ENCODE data around the gene PHACTR2.
"Not testable (repeated sequence)": the region's sequence is repeated elsewhere in the genome, so short reads cannot be mapped to it uniquely, and the experiment has no call there.

Gene PHACTR2

GRCh38 chr6:143857651-143858050 lies 179.9 kb downstream of the PHACTR2 start:
- no peak for TF ChIP-seq ZFX (IDR thresholded peaks at IDR 0.05; ENCODE audit: borderline replicate concordance)
- TF ChIP-seq, protein P1, sequence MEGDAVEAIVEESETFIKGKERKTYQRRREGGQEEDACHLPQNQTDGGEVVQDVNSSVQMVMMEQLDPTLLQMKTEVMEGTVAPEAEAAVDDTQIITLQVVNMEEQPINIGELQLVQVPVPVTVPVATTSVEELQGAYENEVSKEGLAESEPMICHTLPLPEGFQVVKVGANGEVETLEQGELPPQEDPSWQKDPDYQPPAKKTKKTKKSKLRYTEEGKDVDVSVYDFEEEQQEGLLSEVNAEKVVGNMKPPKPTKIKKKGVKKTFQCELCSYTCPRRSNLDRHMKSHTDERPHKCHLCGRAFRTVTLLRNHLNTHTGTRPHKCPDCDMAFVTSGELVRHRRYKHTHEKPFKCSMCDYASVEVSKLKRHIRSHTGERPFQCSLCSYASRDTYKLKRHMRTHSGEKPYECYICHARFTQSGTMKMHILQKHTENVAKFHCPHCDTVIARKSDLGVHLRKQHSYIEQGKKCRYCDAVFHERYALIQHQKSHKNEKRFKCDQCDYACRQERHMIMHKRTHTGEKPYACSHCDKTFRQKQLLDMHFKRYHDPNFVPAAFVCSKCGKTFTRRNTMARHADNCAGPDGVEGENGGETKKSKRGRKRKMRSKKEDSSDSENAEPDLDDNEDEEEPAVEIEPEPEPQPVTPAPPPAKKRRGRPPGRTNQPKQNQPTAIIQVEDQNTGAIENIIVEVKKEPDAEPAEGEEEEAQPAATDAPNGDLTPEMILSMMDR (IDR thresholded peaks at IDR 0.05) = no peak
- no peak overlapping the region for H3K27ac ChIP-seq

- no peak for TF ChIP-seq ZFX (IDR thresholded peaks at IDR 0.05; ENCODE audit: borderline replicate concordance)
- TF ChIP-seq, protein P1 (IDR thresholded peaks at IDR 0.05) = no peak
- H3K27ac ChIP-seq = no peak overlapping the region
These were observed 182.3 kb downstream of the PHACTR2 start for GRCh38 chr6:143859891-143860660.

DNA sequence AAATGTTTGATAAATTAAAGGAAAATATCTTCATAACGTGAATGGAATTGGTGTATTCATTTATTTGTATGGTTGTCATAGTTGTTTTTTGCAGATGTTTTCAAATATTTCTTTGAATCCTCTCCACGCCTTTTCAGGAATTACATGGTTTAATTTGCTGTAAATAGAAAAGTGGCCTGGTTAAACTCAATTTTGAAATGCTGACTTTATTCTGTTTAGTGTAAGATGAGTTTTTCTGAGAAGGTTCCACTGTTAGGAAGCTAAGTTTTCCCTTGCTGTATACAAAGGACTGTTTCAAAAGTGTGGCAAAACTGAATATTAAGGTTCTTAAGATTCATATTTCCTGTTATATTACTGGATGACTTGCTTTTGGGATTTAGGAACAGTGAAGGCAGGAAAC lies 186.0 kb downstream of the PHACTR2 start:
- H3K27ac ChIP-seq = no peak overlapping the region
- no peak for TF ChIP-seq ZFX (IDR thresholded peaks at IDR 0.05; ENCODE audit: borderline replicate concordance)
- TF ChIP-seq, protein P1 (IDR thresholded peaks at IDR 0.05) = no peak

DNA sequence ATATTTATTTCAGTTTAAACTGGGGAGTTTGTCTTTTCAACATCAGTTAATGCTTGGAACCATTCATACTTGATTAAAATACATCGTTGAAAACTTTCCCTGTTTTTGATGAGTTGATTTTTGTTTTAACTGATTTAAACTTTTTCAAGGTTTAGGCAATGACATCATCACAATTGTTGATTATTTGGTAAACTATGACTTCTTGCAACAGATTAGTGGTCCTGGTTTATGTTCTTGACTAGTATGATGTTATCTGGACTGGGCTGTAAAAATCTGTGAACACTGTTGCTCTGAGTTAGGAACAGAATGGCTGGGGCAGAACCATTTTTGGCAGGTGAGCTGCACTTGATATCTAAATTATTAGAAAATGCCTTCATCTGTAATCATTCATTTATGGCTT lies 186.5 kb downstream of the PHACTR2 start, which contains the start of gene ZC2HC1B:
TSS of gene ZC2HC1B (plus strand) at position 241 of the 400 bp plus-strand sequence. CDS start at position 307, 66 bp downstream.
- TF ChIP-seq ZFX (IDR thresholded peaks at IDR 0.05; ENCODE audit: borderline replicate concordance) = no peak
- TF ChIP-seq, protein P1 (IDR thresholded peaks at IDR 0.05) = no peak
- H3K27ac ChIP-seq = no peak within 1 kb of the TSS

- TF ChIP-seq, protein P1 (IDR thresholded peaks at IDR 0.05) = no peak
- TF ChIP-seq ZFX (IDR thresholded peaks at IDR 0.05; ENCODE audit: borderline replicate concordance) = no peak
- H3K27ac ChIP-seq = no peak overlapping the region
These were observed 189.5 kb downstream of the PHACTR2 start for GRCh38 chr6:143867236-143867635.

GRCh38 chr6:143868808-143869207 lies 191.0 kb downstream of the PHACTR2 start:
- H3K27ac ChIP-seq = not testable (repeated sequence)

DNA sequence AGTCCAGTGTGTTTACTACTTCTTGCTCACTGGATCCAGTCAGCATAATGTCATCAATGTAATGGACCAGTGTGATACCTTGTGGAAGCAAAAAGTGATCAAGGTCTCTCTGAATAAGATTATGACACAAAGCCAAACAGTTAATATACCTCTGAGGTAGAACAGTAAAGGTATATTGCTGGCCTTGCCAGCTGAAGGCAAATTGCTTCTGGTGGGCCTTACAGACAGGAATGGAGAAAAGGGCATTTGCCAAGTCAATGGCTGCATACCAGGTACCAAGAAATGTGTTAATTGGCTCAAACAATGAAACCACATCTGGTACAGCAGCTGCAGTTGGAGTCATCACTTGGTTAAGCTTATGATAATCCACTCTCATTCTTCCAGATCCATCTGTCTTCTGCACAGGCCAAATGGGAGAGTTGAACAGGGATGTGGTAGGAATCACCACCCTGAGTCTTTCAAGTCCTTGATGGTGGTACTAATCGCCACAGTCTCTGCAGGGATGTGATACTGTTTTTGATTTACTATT lies 193.5 kb downstream of the PHACTR2 start:
- not testable (repeated sequence) for H3K27ac ChIP-seq

DNA sequence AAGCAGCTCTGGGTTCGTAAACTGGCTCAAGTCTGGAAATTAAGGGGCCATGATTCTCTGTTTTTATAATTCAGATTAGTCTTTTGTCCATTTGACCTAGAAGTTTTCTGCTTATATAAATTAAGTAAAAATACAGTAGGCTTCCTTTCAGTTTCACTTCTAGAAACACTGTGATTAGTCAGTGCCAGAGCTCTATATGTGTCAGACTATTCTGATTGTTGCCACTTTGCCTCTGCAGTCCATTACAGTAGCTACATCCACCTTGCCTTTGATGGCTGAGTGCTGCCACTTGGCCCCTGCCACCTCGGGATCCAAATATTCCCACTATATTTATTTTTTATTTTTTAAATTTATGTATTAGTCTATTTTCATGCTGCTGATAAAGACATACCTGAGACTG lies 194.4 kb downstream of the PHACTR2 start:
- H3K27ac ChIP-seq = no peak overlapping the region
- TF ChIP-seq, protein P1 (IDR thresholded peaks at IDR 0.05) = no peak
- TF ChIP-seq ZFX (IDR thresholded peaks at IDR 0.05; ENCODE audit: borderline replicate concordance) = no peak

DNA sequence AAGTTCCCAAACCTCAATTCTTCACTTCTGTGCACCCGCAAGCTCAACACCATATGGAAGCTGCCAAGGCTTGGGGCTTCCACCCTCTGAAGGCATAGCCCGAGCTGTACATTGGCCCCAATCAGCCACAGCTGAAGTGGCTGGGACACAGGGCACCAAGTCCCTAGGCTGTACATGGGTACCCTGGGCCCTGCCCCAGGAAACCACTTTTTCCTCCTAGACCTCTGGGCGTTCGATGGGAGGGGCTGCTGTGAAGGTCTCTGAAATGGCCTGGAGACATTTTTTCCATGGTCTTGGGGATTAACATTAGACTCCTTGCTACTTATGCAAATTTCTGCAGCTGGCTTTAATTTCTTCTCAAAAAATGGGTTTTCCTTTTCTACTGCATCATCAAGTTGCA lies 195.8 kb downstream of the PHACTR2 start:
- H3K27ac ChIP-seq = not testable (repeated sequence)

DNA sequence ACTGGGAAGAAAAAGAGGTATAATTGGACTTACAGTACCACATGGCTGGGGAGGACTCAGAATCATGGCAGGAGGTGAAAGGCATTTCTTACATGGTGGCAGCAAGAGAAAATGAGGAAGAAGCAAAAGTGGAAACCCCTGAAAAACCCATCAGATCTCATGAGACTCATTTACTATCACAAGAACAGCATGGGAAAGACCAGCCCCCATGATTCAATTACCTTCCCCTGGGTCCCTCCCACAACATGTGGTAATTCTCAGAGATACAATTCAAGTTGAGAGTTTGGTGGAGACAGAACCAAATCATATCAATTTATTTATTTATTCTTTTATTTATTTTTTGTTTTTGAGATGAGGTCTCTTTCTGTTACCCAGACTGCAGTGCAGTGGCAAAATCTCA lies 196.7 kb downstream of the PHACTR2 start:
- not testable (repeated sequence) for H3K27ac ChIP-seq

Data from 22Rv1 (cell line).